Memory B cell (primary cell): ENCODE measurements around the gene ACACA.

Source experiments
- ATAC-seq: fragments of 150-1000 bp; cut with Tn5 transposase; 2 replicates; pipeline ENCODE4 v1.10.0; 2021; ENCODE audit warnings: low read depth, mild to moderate bottlenecking, moderate library complexity
- DNase-seq, 2 donors: peaks; one replicate each; pipeline ENCODE4 v3.0.0; 2022; ENCODE audit warnings: low spot score in 2 of 2
- H3K27ac Mint-ChIP-seq: one replicate; pipeline ENCODE4 v1.8.0; 2022; ENCODE audit warnings: mild to moderate bottlenecking, moderate library complexity, mixed read lengths
- H3K27me3 Mint-ChIP-seq: one replicate; pipeline ENCODE4 v1.8.0; 2022; ENCODE audit warnings: mixed read lengths
- H3K36me3 Mint-ChIP-seq: one replicate; pipeline ENCODE4 v1.8.0; 2022; ENCODE audit warnings: mild to moderate bottlenecking, mixed read lengths
- H3K4me1 Mint-ChIP-seq: one replicate; pipeline ENCODE4 v1.8.0; 2022; ENCODE audit warnings: mixed read lengths
- H3K4me3 Mint-ChIP-seq: one replicate; pipeline ENCODE4 v1.8.0; 2022; ENCODE audit warnings: mild to moderate bottlenecking, moderate library complexity, mixed read lengths
- H3K9me3 Mint-ChIP-seq: one replicate; pipeline ENCODE4 v1.8.0; 2022; ENCODE audit warnings: mixed read lengths

ACACA gene

DNA sequence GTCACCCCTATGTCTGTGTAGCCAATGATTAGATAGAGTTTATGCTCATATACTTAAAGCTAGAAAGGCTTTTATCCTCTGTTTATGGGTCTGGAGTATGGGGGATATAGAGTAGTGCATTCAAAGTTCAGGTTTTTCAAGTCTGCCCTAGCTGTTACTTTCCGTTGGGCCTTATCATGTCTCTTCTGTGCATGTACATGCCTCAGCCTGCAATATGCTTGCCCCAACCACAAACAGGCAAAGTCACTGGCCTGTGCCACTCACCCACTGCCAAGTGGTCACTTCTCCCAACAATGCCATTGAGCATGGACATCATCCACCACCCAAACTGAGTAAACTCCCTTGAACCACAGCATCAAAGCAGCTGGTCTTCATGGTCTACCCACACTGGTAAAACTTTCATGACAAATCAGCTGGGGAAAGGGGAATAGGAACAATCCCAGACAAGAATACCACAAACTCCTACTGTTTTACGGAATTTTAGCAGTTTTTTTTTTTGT, 101.2 kb downstream of the ACACA start:
- ATAC-seq = no peak
- H3K4me1 Mint-ChIP-seq = no peaks in the 10 kb centered on the region
- H3K27ac Mint-ChIP-seq = no peak overlapping the region
- H3K27me3 Mint-ChIP-seq = no peaks in the 10 kb centered on the region
- no peaks in the 10 kb centered on the region for H3K36me3 Mint-ChIP-seq
- no peaks in the 10 kb centered on the region for H3K9me3 Mint-ChIP-seq
- H3K4me3 Mint-ChIP-seq = no peak overlapping the region
- no peak for DNase-seq

- H3K9me3 Mint-ChIP-seq = no peaks in the 10 kb centered on the region
- DNase-seq = no peak
- no peaks in the 10 kb centered on the region for H3K4me1 Mint-ChIP-seq
- no peak for ATAC-seq
- no peak overlapping the region for H3K4me3 Mint-ChIP-seq
- H3K36me3 Mint-ChIP-seq = peaks cover 1% of the 10 kb centered on the region
- H3K27ac Mint-ChIP-seq = no peak overlapping the region
- no peaks in the 10 kb centered on the region for H3K27me3 Mint-ChIP-seq
These were observed 105.3 kb downstream of the ACACA start for GRCh38 chr17:37301288-37301687.

DNA sequence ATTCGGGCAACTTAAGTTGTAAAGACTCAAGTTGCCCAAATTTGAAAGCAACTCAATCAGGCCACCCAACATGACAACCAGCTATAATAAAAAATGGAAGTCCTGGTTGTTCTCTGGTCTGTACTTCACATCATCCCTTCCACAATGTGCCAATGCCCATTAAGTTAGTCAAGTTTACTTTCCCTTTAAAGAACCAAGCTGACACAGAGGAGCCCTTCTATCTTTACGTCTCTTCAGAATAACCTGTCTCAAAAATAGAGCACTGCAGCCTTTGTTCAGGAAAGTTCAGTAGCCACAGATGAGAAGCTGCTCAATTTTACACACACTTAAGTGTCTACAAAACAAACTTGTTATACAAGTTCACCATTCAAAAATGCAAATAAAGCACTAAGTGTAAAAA, 106.0 kb downstream of the ACACA start:
- H3K9me3 Mint-ChIP-seq = no peaks in the 10 kb centered on the region
- H3K27me3 Mint-ChIP-seq = no peaks in the 10 kb centered on the region
- H3K36me3 Mint-ChIP-seq = peaks cover 1% of the 10 kb centered on the region
- no peak overlapping the region for H3K4me3 Mint-ChIP-seq
- no peak for DNase-seq
- no peak overlapping the region for H3K27ac Mint-ChIP-seq
- H3K4me1 Mint-ChIP-seq = no peaks in the 10 kb centered on the region
- ATAC-seq = no peak

DNA sequence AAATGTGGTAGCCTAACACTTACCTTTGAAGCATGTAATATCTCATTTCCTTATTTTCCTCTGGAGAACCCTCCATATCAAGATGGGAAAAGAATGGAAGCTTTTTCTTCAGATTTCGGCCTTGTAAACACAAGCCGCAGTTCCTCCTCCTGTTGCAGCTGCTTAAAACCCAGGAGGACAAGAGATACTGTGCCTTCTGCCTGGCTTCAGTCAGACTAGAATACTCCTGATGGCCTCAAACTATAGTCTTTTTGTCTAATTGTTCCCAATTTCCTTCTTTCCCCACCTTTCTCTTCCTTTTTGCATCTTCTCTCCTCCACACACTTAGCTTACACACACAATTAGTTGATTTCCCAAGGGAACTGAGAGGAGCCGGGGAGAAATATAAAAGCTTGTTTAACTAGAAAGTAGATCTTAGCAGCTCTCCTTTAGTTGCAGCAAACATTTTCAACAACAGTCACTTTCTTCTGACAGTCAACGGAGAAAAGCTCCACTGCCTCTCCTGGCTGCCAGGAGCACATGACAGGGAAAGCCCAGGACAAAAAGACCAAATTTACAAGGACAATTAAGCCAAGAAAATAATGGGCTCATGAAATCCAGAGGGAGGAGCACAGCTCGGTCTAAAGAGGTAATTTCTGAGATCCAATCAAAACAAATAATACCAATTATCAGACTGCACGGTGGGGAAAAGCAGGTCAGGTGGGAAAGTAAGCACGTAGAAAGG, 107.2 kb downstream of the ACACA start:
- Mint-ChIP-seq H3K27ac (no peak overlapping the region), H3K27me3 (no peaks in the 10 kb centered on the region), H3K36me3 (peaks cover 5% of the 10 kb centered on the region), H3K9me3 (no peaks in the 10 kb centered on the region), H3K4me3 (no peak overlapping the region), H3K4me1 (no peaks in the 10 kb centered on the region)
- no peak for DNase-seq
- no peak for ATAC-seq

GRCh38 chr17:37295888-37296287, 110.7 kb downstream of the ACACA start:
- DNase-seq (no peak), ATAC-seq (no peak)
- no peaks in the 10 kb centered on the region for H3K9me3 Mint-ChIP-seq
- no peak overlapping the region for H3K4me3 Mint-ChIP-seq
- H3K36me3 Mint-ChIP-seq = peaks cover 5% of the 10 kb centered on the region
- H3K27ac Mint-ChIP-seq = no peak overlapping the region
- no peaks in the 10 kb centered on the region for H3K4me1 Mint-ChIP-seq
- no peaks in the 10 kb centered on the region for H3K27me3 Mint-ChIP-seq

DNA sequence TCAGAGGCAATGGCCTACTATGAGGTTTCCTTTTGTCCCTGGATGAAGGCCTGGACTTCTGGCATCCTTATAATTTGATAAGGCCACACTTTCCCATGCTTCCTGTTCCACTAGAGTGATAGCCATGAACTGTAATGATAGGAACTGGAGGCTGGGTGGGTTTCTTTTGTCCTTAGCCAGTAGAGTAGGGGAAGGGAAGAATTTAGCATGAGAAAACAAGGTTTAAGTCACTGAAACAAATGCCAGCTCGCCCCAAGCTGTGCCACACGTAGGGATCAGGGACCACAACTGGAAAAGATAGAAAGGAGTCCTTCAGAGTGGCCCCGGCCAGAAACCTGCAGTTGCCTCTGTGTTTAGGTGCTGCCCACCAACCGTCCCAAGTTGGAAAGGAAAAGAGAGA, 111.7 kb downstream of the ACACA start:
- no peak overlapping the region for H3K27ac Mint-ChIP-seq

DNA sequence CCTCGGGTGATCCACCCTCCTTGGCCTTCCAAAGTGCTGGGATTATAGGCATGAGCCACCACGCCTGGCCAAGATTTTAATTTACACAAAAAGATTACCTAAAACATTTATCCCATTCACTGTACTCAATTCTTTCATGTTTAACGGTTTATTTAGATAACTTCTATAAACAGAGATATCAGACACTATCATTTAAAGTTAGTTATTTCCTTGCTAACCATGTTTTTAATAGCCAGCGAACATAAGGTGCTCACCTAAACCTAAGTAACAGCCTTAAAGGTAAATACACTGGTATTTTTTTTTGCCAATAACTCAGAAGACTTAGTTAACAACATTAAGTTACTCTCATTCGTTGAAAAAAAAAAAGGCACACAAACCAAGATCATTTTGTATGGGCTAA, 112.9 kb downstream of the ACACA start:
- no peaks in the 10 kb centered on the region for H3K27me3 Mint-ChIP-seq
- H3K4me3 Mint-ChIP-seq = no peak overlapping the region
- peaks cover 7% of the 10 kb centered on the region for H3K36me3 Mint-ChIP-seq
- H3K9me3 Mint-ChIP-seq = no peaks in the 10 kb centered on the region
- DNase-seq (no peak), ATAC-seq (no peak)
- no peak overlapping the region for H3K27ac Mint-ChIP-seq
- peaks cover 2% of the 10 kb centered on the region for H3K4me1 Mint-ChIP-seq

More for the DNA sequence above, 111.7 kb downstream of the ACACA start:
- H3K4me1 Mint-ChIP-seq = peaks cover 2% of the 10 kb centered on the region
- no peaks in the 10 kb centered on the region for H3K9me3 Mint-ChIP-seq
- H3K36me3 Mint-ChIP-seq = peaks cover 5% of the 10 kb centered on the region
- no peaks in the 10 kb centered on the region for H3K27me3 Mint-ChIP-seq
- DNase-seq = no peak
- H3K4me3 Mint-ChIP-seq = no peak overlapping the region
- no peak for ATAC-seq

- ATAC-seq = peak; percentile 31
- no peaks in the 10 kb centered on the region for H3K27me3 Mint-ChIP-seq
- peaks cover 5% of the 10 kb centered on the region for H3K36me3 Mint-ChIP-seq
- no peak overlapping the region for H3K4me3 Mint-ChIP-seq
- H3K4me1 Mint-ChIP-seq = peaks cover 2% of the 10 kb centered on the region
- peak overlapping the region; percentile 75 for H3K27ac Mint-ChIP-seq
- no peak for DNase-seq
- no peaks in the 10 kb centered on the region for H3K9me3 Mint-ChIP-seq
These were observed 114.1 kb downstream of the ACACA start for GRCh38 chr17:37292429-37293139.

- H3K9me3 Mint-ChIP-seq = no peaks in the 10 kb centered on the region
- no peak for DNase-seq
- no peaks in the 10 kb centered on the region for H3K27me3 Mint-ChIP-seq
- no peak overlapping the region for H3K27ac Mint-ChIP-seq
- no peak for ATAC-seq
- H3K4me1 Mint-ChIP-seq = peaks cover 2% of the 10 kb centered on the region
- no peak overlapping the region for H3K4me3 Mint-ChIP-seq
- H3K36me3 Mint-ChIP-seq = peaks cover 5% of the 10 kb centered on the region
These were observed 115.3 kb downstream of the ACACA start for GRCh38 chr17:37291351-37291750.

DNA sequence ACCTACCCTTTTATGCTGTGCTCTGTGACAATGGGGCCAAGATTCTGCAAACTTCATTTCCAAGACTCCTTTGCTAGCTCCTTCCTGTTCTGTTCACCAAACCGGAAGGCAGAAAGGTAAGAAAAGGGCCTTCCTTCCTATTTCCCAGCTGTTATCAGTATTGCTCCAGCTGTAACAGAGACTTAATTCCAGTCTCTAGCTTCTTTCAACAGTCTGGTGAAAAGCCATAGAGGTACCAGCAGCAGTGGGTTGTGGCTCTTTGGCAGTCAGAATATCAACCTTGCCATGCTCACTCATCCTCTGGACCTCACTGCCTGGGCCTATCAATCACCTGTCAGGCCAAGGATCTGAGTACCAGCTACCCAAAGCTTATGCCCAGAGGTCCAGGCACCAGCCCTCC, 120.2 kb downstream of the ACACA start:
- Mint-ChIP-seq H3K36me3 (peaks cover 13% of the 10 kb centered on the region), H3K9me3 (no peaks in the 10 kb centered on the region), H3K4me1 (peaks cover 2% of the 10 kb centered on the region), H3K4me3 (no peak overlapping the region), H3K27me3 (no peaks in the 10 kb centered on the region), H3K27ac (no peak overlapping the region)
- DNase-seq (no peak), ATAC-seq (no peak)

- Mint-ChIP-seq H3K9me3 (no peaks in the 10 kb centered on the region), H3K4me1 (no peaks in the 10 kb centered on the region), H3K36me3 (peaks cover 20% of the 10 kb centered on the region), H3K4me3 (no peak overlapping the region), H3K27ac (no peak overlapping the region), H3K27me3 (no peaks in the 10 kb centered on the region)
- no peak for DNase-seq
- ATAC-seq = no peak
These were observed 122.4 kb downstream of the ACACA start for GRCh38 chr17:37284191-37284590.

- no peak overlapping the region for H3K27ac Mint-ChIP-seq
- DNase-seq = no peak
- no peaks in the 10 kb centered on the region for H3K4me1 Mint-ChIP-seq
- H3K9me3 Mint-ChIP-seq = no peaks in the 10 kb centered on the region
- ATAC-seq = no peak
- peaks cover 20% of the 10 kb centered on the region for H3K36me3 Mint-ChIP-seq
- H3K27me3 Mint-ChIP-seq = no peaks in the 10 kb centered on the region
- no peak overlapping the region for H3K4me3 Mint-ChIP-seq
These were observed 123.1 kb downstream of the ACACA start for GRCh38 chr17:37283414-37283961.

DNA sequence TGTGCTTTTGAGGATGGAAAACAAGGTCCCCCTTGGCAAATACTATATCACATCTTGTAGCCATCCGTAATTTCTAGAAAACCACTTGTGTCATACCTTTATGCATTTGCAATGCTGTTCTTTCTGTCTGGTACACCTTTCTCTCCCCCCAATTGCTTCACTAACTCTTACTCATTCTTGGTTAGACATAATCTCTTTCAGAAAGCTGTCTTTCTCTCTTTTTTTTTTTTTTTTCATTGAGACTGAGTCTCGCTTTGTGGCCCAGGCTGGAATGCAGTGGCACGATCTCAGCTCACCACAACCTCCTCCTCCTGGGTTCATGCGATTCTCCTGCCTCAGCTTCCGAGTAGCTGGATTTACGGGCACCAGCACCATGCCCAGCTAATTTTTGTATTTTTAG, 125.8 kb downstream of the ACACA start:
- no peak for ATAC-seq
- Mint-ChIP-seq H3K27me3 (no peaks in the 10 kb centered on the region), H3K4me3 (no peak overlapping the region), H3K9me3 (no peaks in the 10 kb centered on the region), H3K36me3 (peaks cover 25% of the 10 kb centered on the region), H3K4me1 (no peaks in the 10 kb centered on the region), H3K27ac (no peak overlapping the region)
- DNase-seq = no peak

GRCh38 chr17:37278247-37278894, 128.3 kb downstream of the ACACA start:
- Mint-ChIP-seq H3K36me3 (peaks cover 35% of the 10 kb centered on the region), H3K27me3 (no peaks in the 10 kb centered on the region), H3K4me1 (no peaks in the 10 kb centered on the region), H3K9me3 (no peaks in the 10 kb centered on the region), H3K4me3 (no peak overlapping the region), H3K27ac (no peak overlapping the region)
- no peak for DNase-seq
- no peak for ATAC-seq
